Psoas muscle (tissue), 8 donors: ENCODE measurements around the gene IP6K3. TPM values are rescaled to one million over a fixed set of nuclear protein-coding genes. Genes with fewer than 3 reads are reported as not detected.
A peak's percentile ranks its signal among the peaks of the same experiment; 100 is the strongest.

Experiments used
- ATAC-seq, 4 donors: fragments of 200-7000 bp; cut with Tn5 transposase; one replicate each; pipeline ENCODE4 v1.9.1; 2020; ENCODE audit warnings: moderate library complexity in 3 of 4, mild to moderate bottlenecking in 2 of 4
- DNase-seq, 2 donors: peaks; one replicate each; pipeline ENCODE4 v3.0.0-alpha.2; 2020
- H3K27ac ChIP-seq: fragments of 200-600 bp; one replicate; pipeline ENCODE4 v1.8.0; 2022
- H3K27me3 ChIP-seq, 3 donors: fragments of 200-600 bp in 1 of 3; one replicate each; pipeline versions ENCODE4 v1.6.1 to v1.8.0; 2013 to 2022; ENCODE audit warnings: low read length in 2 of 3, mild to moderate bottlenecking in 2 of 3, moderate library complexity in 1 of 3; ENCODE audit not compliant: insufficient read depth in 3 of 3
- H3K36me3 ChIP-seq, 2 donors: fragments of 200-600 bp in 1 of 2; one replicate each; pipeline versions ENCODE4 v1.6.1 to v1.8.0; 2013 to 2022; ENCODE audit warnings: low read depth in 1 of 2, mild to moderate bottlenecking in 1 of 2, moderate library complexity in 1 of 2; ENCODE audit not compliant: insufficient read depth in 1 of 2
- H3K4me1 ChIP-seq: fragments of 200-600 bp; one replicate; pipeline ENCODE4 v1.8.0; 2022
- H3K4me3 ChIP-seq: fragments of 200-600 bp; one replicate; pipeline ENCODE4 v1.8.0; 2022; ENCODE audit warnings: mild to moderate bottlenecking
- H3K9me3 ChIP-seq: fragments of 200-600 bp; one replicate; pipeline ENCODE4 v1.8.0; 2022
- CTCF ChIP-seq: fragments of 200-600 bp; IDR thresholded peaks from one replicate; pipeline ENCODE4 v1.8.0; 2022; ENCODE audit warnings: antibody characterized with exemption
- WGBS, 3 donors: extraction: QIAGEN DNeasy Blood & Tissue Kit; methylation state at CpG; one replicate each; pipeline versions ENCODE4 v1.1.6 to v1.1.7; 2013; 5-methylcytosine and 5-hydroxymethylcytosine counted together
- intact Hi-C, 2 donors: fragments of 100-400 bp; cut with DNase I; formaldehyde crosslinking; loops; one replicate each; pipeline versions ENCODE4 v1.11.0 to v1.14.2; 2022
- polyA plus RNA-seq, 3 donors: library from polyadenylated mRNA; stranded (reverse); fragments of 200-250 nt; gene quantifications; one replicate each; pipeline ENCODE4 v1.2.3, GENCODE V29; 2013
- total RNA-seq, 4 donors: library from RNA; stranded (reverse); fragmentation: NEBNext Ultra II Directional in 2 of 4; extraction: Animal tissue kit (Norgen Biotek cat#: 25700) in 2 of 4; gene quantifications; one replicate each; pipeline versions ENCODE4 v1.2.1 to v1.2.4, GENCODE V29; 2021 to 2023
- donor health status: healthy with polysubstance abuse.
- donor health status: DM: no; HTN: no; CAD: no; lungs with moderate emphysema.
- donor health status: Bipolar disorder and iron deficiency.
- donor health status: healthy.
- donor health status: DM: yes; HTN: yes; CAD: no.
- donor health status: DM: no; HTN: no; CAD: no.
- donor health status: DM: no; HTN: no; CAD: no.
- donor health status: DM: yes; HTN: yes; CAD: no.

IP6K3 gene
- total and polyA plus RNA-seq, 7 donors = 95.7 to 363 (median 220) TPM

GRCh38 chr6:33722103-33722623 lies 24.5 kb downstream of the IP6K3 start:
- intact Hi-C loops = no loop called here
- DNase-seq (no peak), ATAC-seq (no peak)
- Histone ChIP-seq H3K27me3 (no peaks in the 10 kb centered on the region), H3K27ac (peak overlapping the region; percentile 6), H3K4me3 (no peak overlapping the region), H3K36me3 (peaks cover 3 to 58% of the 10 kb centered on the region in 2 donors), H3K9me3 (no peaks in the 10 kb centered on the region), H3K4me1 (peaks cover 10% of the 10 kb centered on the region)
- TF ChIP-seq CTCF = no peak
- WGBS, 3 donors = 61 to 76% (median 72%) methylated on average over 5 of the region's 5 CpGs

- Histone ChIP-seq H3K27ac (peak overlapping the region; percentile 69), H3K36me3 (peaks cover 3 to 52% of the 10 kb centered on the region in 2 donors), H3K9me3 (no peaks in the 10 kb centered on the region), H3K4me1 (peaks cover 6% of the 10 kb centered on the region), H3K27me3 (no peaks in the 10 kb centered on the region), H3K4me3 (no peak overlapping the region)
- no peak for TF ChIP-seq CTCF
- DNase-seq (no peak), ATAC-seq (no peak)
- intact Hi-C loops = no loop called here
- WGBS, 3 donors = 51 to 87% (median 77%) methylated on average over 5 of the region's 5 CpGs
Measured at GRCh38 chr6:33721508-33721907, 25.2 kb downstream of the IP6K3 start.

DNA sequence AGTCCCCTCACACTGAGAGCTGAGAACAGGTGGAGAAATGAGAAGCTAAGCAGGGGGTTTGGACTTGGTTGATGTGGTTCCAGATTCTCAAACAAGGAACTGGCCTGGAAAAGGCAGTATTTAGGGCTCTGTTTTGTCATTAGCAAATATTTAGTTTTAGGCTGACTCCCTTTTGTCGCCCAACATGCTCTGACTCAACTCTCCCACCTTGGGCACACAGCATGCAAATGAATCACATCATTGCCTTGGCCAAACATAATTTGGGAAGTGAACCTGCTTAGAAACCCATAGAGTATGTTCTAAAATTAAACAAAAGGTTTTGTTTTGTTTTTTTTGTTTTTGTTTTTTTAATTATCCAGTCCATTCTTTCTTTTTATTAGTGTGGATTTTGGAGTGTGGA lies 25.7 kb downstream of the IP6K3 start:
- Histone ChIP-seq H3K27ac (peak overlapping the region; percentile 69), H3K4me1 (peaks cover 6% of the 10 kb centered on the region), H3K9me3 (no peaks in the 10 kb centered on the region), H3K36me3 (peaks cover 1 to 47% of the 10 kb centered on the region in 2 donors), H3K27me3 (no peaks in the 10 kb centered on the region), H3K4me3 (no peak overlapping the region)
- 83 to 90% (median 86%) methylated on average over 1 of the region's 1 CpG for WGBS, 3 donors
- ATAC-seq (peak; percentile 0 to 6 (median 3)), DNase-seq (no peak)
- intact Hi-C loops = no loop called here
- TF ChIP-seq CTCF = no peak

DNA sequence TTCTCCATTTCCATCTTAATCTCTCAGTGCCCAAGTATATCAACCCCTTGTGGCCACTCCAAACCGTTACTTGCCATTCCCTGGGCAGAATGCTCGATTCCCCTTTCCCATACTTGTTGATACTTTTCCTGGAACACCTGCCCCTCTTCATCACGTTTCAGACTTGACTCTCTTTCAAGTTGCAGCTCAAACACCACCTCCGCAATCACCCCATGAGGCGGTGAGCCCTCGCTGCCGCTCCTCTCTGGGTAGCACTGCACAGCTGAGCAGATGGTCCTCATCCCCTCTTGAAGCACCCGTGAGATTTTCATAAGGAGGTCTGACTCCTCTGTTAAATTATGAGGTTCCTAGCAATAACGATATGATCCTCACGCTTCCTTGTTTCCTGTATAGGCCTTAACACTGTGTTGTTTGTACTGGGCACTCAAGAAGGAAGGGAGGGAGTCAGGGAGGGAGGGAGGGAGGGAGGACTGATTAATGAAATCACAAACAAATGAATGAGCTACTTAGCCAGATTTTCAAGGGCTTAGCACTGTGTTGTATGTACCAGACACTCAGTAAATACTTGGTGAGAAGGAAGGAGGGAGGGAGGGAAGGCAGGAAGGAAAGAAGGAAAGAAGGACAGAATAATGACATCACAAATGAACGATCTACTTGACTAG lies 27.2 kb downstream of the IP6K3 start:
- no peak for DNase-seq
- no peaks in the 10 kb centered on the region for H3K27me3 ChIP-seq
- peak; percentile 22 to 27 (median 22) for ATAC-seq
- peaks cover 0 to 33% of the 10 kb centered on the region in 2 donors for H3K36me3 ChIP-seq
- 50 to 64% (median 55%) methylated on average over 11 of the region's 11 CpGs for WGBS, 3 donors
- TF ChIP-seq CTCF = no peak
- H3K4me3 ChIP-seq = no peak overlapping the region
- no peaks in the 10 kb centered on the region for H3K9me3 ChIP-seq
- H3K4me1 ChIP-seq = peaks cover 6% of the 10 kb centered on the region
- intact Hi-C loops = no loop called here
- H3K27ac ChIP-seq = peak overlapping the region; percentile 69
